ENCODE measurements around the gene MAP1B. TPM values are rescaled to one million over a fixed set of nuclear protein-coding genes. Genes with fewer than 3 reads are reported as not detected.

The MAP1B gene
- total and polyA plus RNA-seq, 4 donors: 0.58 to 5.0 (median 2.1) TPM

DNA sequence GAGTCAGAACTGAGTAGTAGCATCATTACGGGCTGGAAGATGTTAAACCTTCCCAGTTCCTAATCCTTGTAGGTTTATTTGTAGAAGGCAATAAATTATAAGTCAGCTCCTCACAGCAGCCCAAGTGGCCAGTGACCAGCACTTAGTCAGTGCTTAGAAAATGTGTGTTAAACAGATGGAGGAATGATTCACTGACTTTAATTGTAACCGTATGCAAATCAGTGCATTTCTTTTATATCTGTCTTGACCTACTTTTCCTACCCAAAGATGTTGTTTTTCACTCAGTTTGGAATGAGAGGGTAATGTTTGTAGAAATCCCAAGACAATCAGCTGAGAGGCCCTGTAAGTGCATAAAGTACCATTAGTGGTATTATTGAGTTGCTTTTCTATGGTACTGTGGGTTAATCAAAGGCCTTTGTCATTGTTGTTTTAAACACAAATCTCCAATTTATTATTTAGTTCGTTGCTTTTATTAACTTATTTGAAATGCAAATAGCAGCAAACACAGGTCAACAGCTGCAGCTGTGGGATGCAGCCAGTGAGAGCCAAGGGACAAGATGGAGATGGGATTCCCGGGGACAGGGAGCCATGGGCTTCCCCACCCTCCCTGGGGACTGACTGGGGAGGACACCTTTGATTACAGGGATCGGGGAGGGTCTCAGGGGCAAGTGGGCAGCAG lies 49.8 kb downstream of the MAP1B start:
- DNase-seq (ENCODE audit: low spot score): no peak
- no peak for TF ChIP-seq FOXA2 (IDR thresholded peaks at IDR 0.05)
- no peak for TF ChIP-seq ZBTB33 (IDR thresholded peaks at IDR 0.05)
- no peak for TF ChIP-seq JUND (IDR thresholded peaks at IDR 0.05)
- no peak for TF ChIP-seq HNF4A (conservative IDR thresholded peaks at IDR 0.05)
- TF ChIP-seq TAF1 (conservative IDR thresholded peaks at IDR 0.05): no peak
- no peak for TF ChIP-seq SP1 (IDR thresholded peaks at IDR 0.05)
- TF ChIP-seq GABPA (IDR thresholded peaks at IDR 0.05 in 1 of 2, conservative IDR thresholded peaks at IDR 0.05 in 1 of 2): no peak
- no peak for TF ChIP-seq YY1 (IDR thresholded peaks at IDR 0.05)
- no peak for TF ChIP-seq MAX (IDR thresholded peaks at IDR 0.05)
- TF ChIP-seq EGR1 (IDR thresholded peaks at IDR 0.05; ENCODE audit: low read depth in 2 of 2): no peak
- no peak for TF ChIP-seq REST (IDR thresholded peaks at IDR 0.05)
- H3K36me3 ChIP-seq (ENCODE audit: control insufficient read depth in 4 of 4, insufficient read depth in 3 of 4, low read depth in 1 of 4, low read length in 3 of 4): no peaks in the 10 kb centered on the region
- 76% methylated on average over 5 of the region's 5 CpGs for WGBS
- no peak overlapping the region for H3K9ac ChIP-seq (ENCODE audit: low read depth in 1 of 2, low read length in 2 of 2)
- no peaks in the 10 kb centered on the region for H3K9me3 ChIP-seq (ENCODE audit: control insufficient read depth in 4 of 4, low read length in 3 of 4)
- H3K4me3 ChIP-seq (ENCODE audit: low read depth in 1 of 3, low read length in 3 of 3): no peak overlapping the region
- no peaks in the 10 kb centered on the region for H3K4me1 ChIP-seq (ENCODE audit: control insufficient read depth in 4 of 4, insufficient read depth in 4 of 4, low read length in 3 of 4)
- no peak overlapping the region for H3K27ac ChIP-seq (ENCODE audit: low read depth in 1 of 2, low read length in 2 of 2)
- no peaks in the 10 kb centered on the region for H3K27me3 ChIP-seq (ENCODE audit: control insufficient read depth in 4 of 4, insufficient read depth in 4 of 4, low read length in 3 of 4)

DNA sequence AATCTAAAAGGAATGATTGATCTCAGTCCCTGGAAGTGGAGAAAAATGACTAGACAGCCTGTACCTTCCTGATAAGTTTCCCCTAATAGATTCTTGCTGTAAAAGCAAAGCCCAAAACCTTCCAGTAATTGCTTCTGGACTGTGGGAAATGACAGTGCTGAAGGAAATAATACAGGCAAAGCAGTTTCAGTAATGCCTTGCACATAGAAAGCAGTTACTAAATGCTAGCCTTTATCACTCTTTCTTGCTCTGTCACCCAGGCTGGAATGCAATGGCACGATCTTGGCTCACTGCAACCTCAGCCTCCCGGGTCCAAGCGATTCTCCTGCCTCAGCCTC lies 50.3 kb downstream of the MAP1B start:
- WGBS: 91% methylated on average over 3 of the region's 3 CpGs
- no peaks in the 10 kb centered on the region for H3K36me3 ChIP-seq (ENCODE audit: control insufficient read depth in 4 of 4, insufficient read depth in 3 of 4, low read depth in 1 of 4, low read length in 3 of 4)
- DNase-seq (ENCODE audit: low spot score): no peak
- H3K4me1 ChIP-seq (ENCODE audit: control insufficient read depth in 4 of 4, insufficient read depth in 4 of 4, low read length in 3 of 4): no peaks in the 10 kb centered on the region
- no peak overlapping the region for H3K27ac ChIP-seq (ENCODE audit: low read depth in 1 of 2, low read length in 2 of 2)
- H3K9me3 ChIP-seq (ENCODE audit: control insufficient read depth in 4 of 4, low read length in 3 of 4): no peaks in the 10 kb centered on the region
- no peak overlapping the region for H3K9ac ChIP-seq (ENCODE audit: low read depth in 1 of 2, low read length in 2 of 2)
- H3K27me3 ChIP-seq (ENCODE audit: control insufficient read depth in 4 of 4, insufficient read depth in 4 of 4, low read length in 3 of 4): no peaks in the 10 kb centered on the region
- H3K4me3 ChIP-seq (ENCODE audit: low read depth in 1 of 3, low read length in 3 of 3): no peak overlapping the region
- TF ChIP-seq REST (IDR thresholded peaks at IDR 0.05) (no peak), HNF4G (IDR thresholded peaks at IDR 0.05) (no peak), ATF3 (IDR thresholded peaks at IDR 0.05) (no peak), FOXA2 (IDR thresholded peaks at IDR 0.05) (no peak), FOXA1 (IDR thresholded peaks at IDR 0.05) (no peak), RXRA (IDR thresholded peaks at IDR 0.05) (no peak), RAD21 (IDR thresholded peaks at IDR 0.05) (no peak), YY1 (IDR thresholded peaks at IDR 0.05) (no peak), NR2F2 (IDR thresholded peaks at IDR 0.05) (no peak), SP1 (IDR thresholded peaks at IDR 0.05) (no peak), EGR1 (IDR thresholded peaks at IDR 0.05; ENCODE audit: low read depth in 2 of 2) (no peak), TAF1 (conservative IDR thresholded peaks at IDR 0.05) (no peak), ZBTB33 (IDR thresholded peaks at IDR 0.05) (no peak), GABPA (IDR thresholded peaks at IDR 0.05 in 1 of 2, conservative IDR thresholded peaks at IDR 0.05 in 1 of 2) (no peak), HNF4A (conservative IDR thresholded peaks at IDR 0.05) (no peak)
- TF ChIP-seq, protein P1, sequence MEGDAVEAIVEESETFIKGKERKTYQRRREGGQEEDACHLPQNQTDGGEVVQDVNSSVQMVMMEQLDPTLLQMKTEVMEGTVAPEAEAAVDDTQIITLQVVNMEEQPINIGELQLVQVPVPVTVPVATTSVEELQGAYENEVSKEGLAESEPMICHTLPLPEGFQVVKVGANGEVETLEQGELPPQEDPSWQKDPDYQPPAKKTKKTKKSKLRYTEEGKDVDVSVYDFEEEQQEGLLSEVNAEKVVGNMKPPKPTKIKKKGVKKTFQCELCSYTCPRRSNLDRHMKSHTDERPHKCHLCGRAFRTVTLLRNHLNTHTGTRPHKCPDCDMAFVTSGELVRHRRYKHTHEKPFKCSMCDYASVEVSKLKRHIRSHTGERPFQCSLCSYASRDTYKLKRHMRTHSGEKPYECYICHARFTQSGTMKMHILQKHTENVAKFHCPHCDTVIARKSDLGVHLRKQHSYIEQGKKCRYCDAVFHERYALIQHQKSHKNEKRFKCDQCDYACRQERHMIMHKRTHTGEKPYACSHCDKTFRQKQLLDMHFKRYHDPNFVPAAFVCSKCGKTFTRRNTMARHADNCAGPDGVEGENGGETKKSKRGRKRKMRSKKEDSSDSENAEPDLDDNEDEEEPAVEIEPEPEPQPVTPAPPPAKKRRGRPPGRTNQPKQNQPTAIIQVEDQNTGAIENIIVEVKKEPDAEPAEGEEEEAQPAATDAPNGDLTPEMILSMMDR (IDR thresholded peaks at IDR 0.05; ENCODE audit: low read depth, low read length, missing input control): no peak
